Neuronal stem cell (in vitro differentiated cells): ENCODE data around the gene NREP.
A peak's percentile ranks its signal among the peaks of the same experiment; 100 is the strongest.

Source experiments
- DNase-seq: peaks from one replicate; pipeline ENCODE4 v3.0.0-alpha.2; 2013; ENCODE audit warnings: low spot score
- H2AFZ ChIP-seq: one replicate; pipeline ENCODE4 v1.6.1; 2013; ENCODE audit warnings: mild to moderate bottlenecking, low read length, inconsistent platforms
- H2AK5ac ChIP-seq: 2 replicates; pipeline ENCODE4 v1.6.1; 2013; ENCODE audit warnings: low read depth, mild to moderate bottlenecking, inconsistent platforms, low read length, moderate library complexity, mixed read lengths
- H2BK120ac ChIP-seq: 2 replicates; pipeline ENCODE4 v1.6.1; 2013; ENCODE audit warnings: low read depth, mild to moderate bottlenecking, inconsistent platforms, low read length, moderate library complexity, mixed read lengths
- H2BK12ac ChIP-seq: one replicate; pipeline ENCODE4 v1.6.1; 2013; ENCODE audit warnings: low read length, inconsistent platforms
- H2BK15ac ChIP-seq: 2 replicates; pipeline ENCODE4 v1.6.1; 2013; ENCODE audit warnings: mild to moderate bottlenecking, low read length, inconsistent platforms, mixed read lengths
- H2BK5ac ChIP-seq: one replicate; pipeline ENCODE4 v1.6.1; 2013; ENCODE audit warnings: inconsistent platforms, mild to moderate bottlenecking, low read length, moderate library complexity
- H3K14ac ChIP-seq: one replicate; pipeline ENCODE4 v1.6.1; 2013; ENCODE audit warnings: low read length, inconsistent platforms
- H3K18ac ChIP-seq: 2 replicates; pipeline ENCODE4 v1.6.1; 2013; ENCODE audit warnings: low read length, inconsistent platforms
- H3K23ac ChIP-seq: 2 replicates; pipeline ENCODE4 v1.6.1; 2013; ENCODE audit warnings: low read depth, mild to moderate bottlenecking, mixed read lengths, low read length, inconsistent platforms; ENCODE audit not compliant: poor library complexity
- H3K27ac ChIP-seq: replicated peaks from 3 replicates; pipeline ENCODE4 v1.5.1; 2013; ENCODE audit warnings: low read length, inconsistent platforms
- H3K27me3 ChIP-seq, 3 experiments: 2 replicates each; pipeline ENCODE4 v1.6.1; 2013; ENCODE audit warnings: low read length in 3 of 3, mild to moderate bottlenecking in 2 of 3, inconsistent platforms in 1 of 3, low read depth in 1 of 3, mixed read lengths in 1 of 3, moderate library complexity in 1 of 3; ENCODE audit not compliant: control insufficient read depth in 3 of 3, insufficient read depth in 3 of 3
- H3K36me3 ChIP-seq, 2 donors: replicated peaks in 1 of 2; 2 replicates each; pipeline ENCODE4 v1.6.1; 2013; ENCODE audit warnings: low read length in 2 of 2; ENCODE audit not compliant: control insufficient read depth in 2 of 2, insufficient read depth in 2 of 2
- H3K4ac ChIP-seq: 2 replicates; pipeline ENCODE4 v1.6.1; 2013; ENCODE audit warnings: inconsistent platforms, mild to moderate bottlenecking, low read length, moderate library complexity
- H3K4me1 ChIP-seq, 2 donors: 1 replicate in 1 of 2; 2 replicates in 1 of 2; pipeline ENCODE4 v1.6.1; 2013; ENCODE audit warnings: low read length in 2 of 2, low read depth in 1 of 2; ENCODE audit not compliant: control insufficient read depth in 2 of 2, insufficient read depth in 1 of 2
- H3K4me2 ChIP-seq: one replicate; pipeline ENCODE4 v1.6.1; 2013; ENCODE audit warnings: mild to moderate bottlenecking, low read length, inconsistent platforms; ENCODE audit not compliant: insufficient read depth, poor library complexity, severe bottlenecking
- H3K4me3 ChIP-seq, 2 donors: 2 replicates each; pipeline ENCODE4 v1.5.1; 2013; ENCODE audit warnings: low read length in 2 of 2, mild to moderate bottlenecking in 2 of 2, inconsistent platforms in 1 of 2, moderate library complexity in 1 of 2
- H3K79me1 ChIP-seq: one replicate; pipeline ENCODE4 v1.6.1; 2013; ENCODE audit warnings: low read depth, mild to moderate bottlenecking, inconsistent platforms, low read length, moderate library complexity
- H3K9ac ChIP-seq: one replicate; pipeline ENCODE4 v1.6.1; 2013; ENCODE audit warnings: mild to moderate bottlenecking, low read depth, low read length, inconsistent platforms; ENCODE audit not compliant: poor library complexity
- H3K9me3 ChIP-seq, 2 donors: replicated peaks in 1 of 2; 2 replicates each; pipeline versions ENCODE3 to v1.6.1; 2013; ENCODE audit warnings: low read length in 2 of 2, mild to moderate bottlenecking in 2 of 2, inconsistent platforms in 1 of 2, low read depth in 1 of 2, mixed read lengths in 1 of 2, moderate library complexity in 1 of 2; ENCODE audit not compliant: control insufficient read depth in 2 of 2, insufficient read depth in 1 of 2
- H4K8ac ChIP-seq: one replicate; pipeline ENCODE4 v1.6.1; 2013; ENCODE audit warnings: low read depth, mild to moderate bottlenecking, inconsistent platforms, low read length, moderate library complexity
- H4K91ac ChIP-seq: one replicate; pipeline ENCODE4 v1.6.1; 2013; ENCODE audit warnings: low read length, low read depth, mild to moderate bottlenecking, inconsistent platforms; ENCODE audit not compliant: poor library complexity
- WGBS, 2 donors: extraction: QIAGEN DNeasy Blood & Tissue Kit; methylation state at CpG; one replicate each; pipeline ENCODE4 v1.1.7; 2013; ENCODE audit warnings: missing lambda C conversion rate in 2 of 2, mixed read lengths in 1 of 2; ENCODE audit not compliant: insufficient read length in 2 of 2, insufficient replicate concordance in 1 of 2; ENCODE audit errors: extremely low coverage in 2 of 2; 5-methylcytosine and 5-hydroxymethylcytosine counted together

The NREP gene

DNA sequence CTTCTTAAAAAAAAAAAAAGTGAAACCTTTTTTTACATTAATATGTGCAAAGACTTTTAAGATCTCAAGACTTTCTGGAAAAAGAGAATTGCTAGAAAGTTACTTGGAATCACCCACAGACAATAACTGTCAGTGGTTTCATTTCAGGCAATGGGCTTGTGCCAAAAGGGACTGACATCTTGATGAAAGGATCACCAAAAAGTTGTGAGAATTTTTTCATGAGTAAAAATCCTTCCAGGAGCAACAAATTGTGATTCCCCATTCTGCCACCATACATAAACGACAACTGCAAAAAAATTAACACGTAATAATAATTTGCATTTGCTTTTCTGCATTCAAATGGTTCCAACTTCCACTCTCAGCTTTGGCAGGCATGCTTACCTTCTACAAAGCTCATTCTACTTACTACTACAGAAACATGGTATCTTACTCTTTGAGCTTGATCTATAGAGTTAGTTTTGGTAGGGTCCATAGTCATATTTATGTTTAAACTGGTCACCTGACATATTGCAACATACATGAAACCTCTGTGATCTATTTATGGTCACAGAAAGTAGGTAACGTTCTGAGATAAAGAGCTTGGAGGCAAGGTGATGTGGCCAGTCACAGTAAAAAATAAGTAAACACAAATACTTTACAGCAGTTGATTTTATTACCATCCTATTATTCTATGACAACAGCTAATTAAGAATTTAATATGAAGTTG, 3.0 kb downstream of the NREP start:
- no peak for DNase-seq
- Histone ChIP-seq H3K4me1 (peaks cover 0 to 13% of the 10 kb centered on the region in 2 donors), H2AK5ac (no peak overlapping the region), H3K18ac (no peak overlapping the region), H3K4me2 (no peak overlapping the region), H2BK12ac (no peak overlapping the region), H4K91ac (no peak overlapping the region), H3K14ac (no peak overlapping the region), H3K27me3 (no peaks in the 10 kb centered on the region), H2BK5ac (no peak overlapping the region), H2AFZ (no peak overlapping the region), H3K9ac (no peak overlapping the region), H3K23ac (no peak overlapping the region), H3K27ac (no peak overlapping the region), H4K8ac (no peak overlapping the region), H3K4ac (no peak overlapping the region), H3K36me3 (peaks cover 2 to 64% of the 10 kb centered on the region in 2 donors), H2BK120ac (no peak overlapping the region), H2BK15ac (no peak overlapping the region), H3K79me1 (no peaks in the 10 kb centered on the region), H3K4me3 (peak overlapping the region in 1 of 2 donors; percentile 78), H3K9me3 (peaks cover 0 to 37% of the 10 kb centered on the region in 2 donors)
- no CpG with 5 or more reads among the region's 3 CpGs for WGBS, 2 donors

DNA sequence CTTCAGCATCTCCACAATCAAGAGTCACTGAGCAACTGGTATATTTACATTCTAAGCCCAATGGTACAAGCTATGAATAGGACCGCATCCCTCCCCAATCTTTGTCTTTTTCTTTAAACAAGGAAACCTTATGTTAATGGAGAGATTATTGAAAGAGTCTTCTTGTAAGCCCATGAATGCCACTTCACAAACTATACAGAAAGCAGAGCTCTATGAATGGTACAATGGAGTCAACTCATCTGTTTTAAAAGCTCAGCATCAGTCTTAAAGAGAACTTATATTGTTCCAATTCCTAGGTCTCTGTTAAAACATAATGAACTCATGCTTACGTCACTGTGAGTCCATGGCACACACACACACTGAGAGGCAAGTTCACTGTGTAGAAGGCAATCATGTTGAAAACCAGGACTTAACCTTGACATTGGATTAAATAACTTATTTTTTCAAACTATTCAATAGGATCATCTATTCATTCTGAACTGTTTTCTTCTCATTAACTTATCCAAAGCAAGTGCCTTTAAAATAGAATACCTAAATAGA, 4.5 kb downstream of the NREP start:
- no peak overlapping the region for H3K23ac ChIP-seq
- H2BK15ac ChIP-seq = no peak overlapping the region
- peaks cover 2% of the 10 kb centered on the region for H3K79me1 ChIP-seq
- no peak overlapping the region for H3K4ac ChIP-seq
- peaks cover 0 to 44% of the 10 kb centered on the region in 2 donors for H3K9me3 ChIP-seq
- H3K27me3 ChIP-seq = no peaks in the 10 kb centered on the region
- no peak for DNase-seq
- H3K27ac ChIP-seq = no peak overlapping the region
- H3K4me1 ChIP-seq = peaks cover 0 to 9% of the 10 kb centered on the region in 2 donors
- no peak overlapping the region for H3K4me2 ChIP-seq
- H3K9ac ChIP-seq = no peak overlapping the region
- no peak overlapping the region for H4K8ac ChIP-seq
- H3K18ac ChIP-seq = no peak overlapping the region
- H4K91ac ChIP-seq = no peak overlapping the region
- no peak overlapping the region for H2AFZ ChIP-seq
- no peak overlapping the region for H2AK5ac ChIP-seq
- no peak overlapping the region for H2BK120ac ChIP-seq
- H3K36me3 ChIP-seq = peaks cover 2 to 79% of the 10 kb centered on the region in 2 donors
- H2BK5ac ChIP-seq = no peak overlapping the region
- H2BK12ac ChIP-seq = no peak overlapping the region
- WGBS, 2 donors = no CpG with 5 or more reads among the region's 2 CpGs
- no peak overlapping the region for H3K14ac ChIP-seq
- no peak overlapping the region for H3K4me3 ChIP-seq

DNA sequence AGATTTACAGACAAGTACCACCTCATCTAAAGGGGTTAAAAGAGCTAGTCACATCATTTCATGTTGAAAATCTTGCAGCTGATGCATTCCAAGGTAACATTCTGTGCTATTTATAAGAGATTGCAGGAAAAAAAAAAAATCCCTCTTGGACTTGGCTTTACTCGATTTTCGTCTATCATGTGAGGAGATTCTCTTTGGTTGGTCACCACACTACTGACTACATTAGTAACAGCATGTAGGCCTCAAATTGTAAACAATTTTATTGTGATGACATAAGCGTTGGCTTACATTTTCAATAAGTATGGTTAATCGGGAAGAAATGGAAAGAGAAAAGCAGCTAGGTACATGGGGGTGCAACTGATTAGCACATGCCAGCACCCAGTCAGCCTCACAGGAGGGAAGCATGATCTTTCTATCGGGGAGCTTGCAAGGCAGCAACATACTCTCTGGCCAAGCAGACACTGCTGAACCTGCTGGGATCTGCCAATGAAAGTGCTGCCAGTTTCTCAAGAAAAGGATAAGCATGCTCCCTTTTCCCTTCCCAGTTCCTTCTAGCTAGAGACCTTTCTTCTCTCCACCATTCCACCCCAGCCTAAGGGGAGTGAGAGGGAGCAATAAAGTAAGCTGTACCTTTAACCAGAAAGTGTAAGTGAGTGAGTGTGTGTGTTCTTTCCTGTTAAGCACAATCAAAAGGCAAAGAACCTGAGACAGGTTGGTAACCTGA, 7.5 kb downstream of the NREP start:
- Histone ChIP-seq H3K14ac (no peak overlapping the region), H3K79me1 (peaks cover 2% of the 10 kb centered on the region), H3K4me1 (peaks cover 0 to 11% of the 10 kb centered on the region in 2 donors), H2BK12ac (no peak overlapping the region), H4K91ac (no peak overlapping the region), H3K4me3 (no peak overlapping the region), H3K27ac (no peak overlapping the region), H3K9ac (no peak overlapping the region), H3K36me3 (peaks cover 2 to 97% of the 10 kb centered on the region in 2 donors), H2AFZ (no peak overlapping the region), H3K27me3 (no peaks in the 10 kb centered on the region), H3K23ac (no peak overlapping the region), H2BK5ac (no peak overlapping the region), H2AK5ac (no peak overlapping the region), H4K8ac (no peak overlapping the region), H2BK15ac (no peak overlapping the region), H3K18ac (no peak overlapping the region), H2BK120ac (no peak overlapping the region), H3K9me3 (peaks cover 0 to 50% of the 10 kb centered on the region in 2 donors), H3K4me2 (no peak overlapping the region), H3K4ac (no peak overlapping the region)
- DNase-seq = no peak
- no CpG with 5 or more reads among the region's 5 CpGs for WGBS, 2 donors

DNA sequence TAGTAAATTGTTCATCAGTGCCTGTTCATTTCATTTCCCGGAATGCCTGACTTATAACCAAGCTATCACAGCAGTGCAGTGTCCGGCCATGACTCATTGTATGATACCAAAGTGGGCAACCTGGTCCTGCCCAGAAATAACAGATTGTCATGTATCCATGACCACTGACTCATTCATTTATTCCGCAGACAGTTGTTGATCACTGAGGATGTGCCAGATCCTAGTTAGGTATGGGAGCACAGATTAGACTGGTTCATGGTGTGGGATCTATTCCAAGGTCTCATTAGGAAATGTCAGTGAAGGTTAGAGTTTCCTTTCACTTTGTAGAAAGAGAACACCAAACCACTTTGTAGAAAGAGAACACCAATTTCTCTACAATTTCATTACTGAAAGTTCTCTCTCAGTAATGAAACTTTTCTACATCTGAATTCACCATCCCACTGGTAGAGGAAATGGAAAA, 8.7 kb downstream of the NREP start:
- Histone ChIP-seq H2AK5ac (no peak overlapping the region), H2BK15ac (no peak overlapping the region), H3K27me3 (no peaks in the 10 kb centered on the region), H2AFZ (no peak overlapping the region), H3K79me1 (peaks cover 2% of the 10 kb centered on the region), H4K8ac (no peak overlapping the region), H3K9me3 (peaks cover 0 to 46% of the 10 kb centered on the region in 2 donors), H3K27ac (no peak overlapping the region), H3K4ac (no peak overlapping the region), H3K14ac (no peak overlapping the region), H2BK5ac (no peak overlapping the region), H3K4me1 (peaks cover 0 to 17% of the 10 kb centered on the region in 2 donors), H3K23ac (no peak overlapping the region), H3K4me3 (no peak overlapping the region), H3K4me2 (no peak overlapping the region), H3K36me3 (peaks cover 2 to 88% of the 10 kb centered on the region in 2 donors), H2BK12ac (no peak overlapping the region), H4K91ac (no peak overlapping the region), H3K18ac (no peak overlapping the region), H2BK120ac (no peak overlapping the region), H3K9ac (no peak overlapping the region)
- WGBS, 2 donors = no CpG with 5 or more reads among the region's 3 CpGs
- DNase-seq = no peak
